GM21528 (cell line): ENCODE data around the gene TBC1D2B.

Source experiments
- ATAC-seq: cut with Tn5 transposase; IDR thresholded peaks from one replicate; pipeline ENCODE4 v1.9.1; 2021; ENCODE audit warnings: mild to moderate bottlenecking, moderate library complexity; ENCODE audit not compliant: unreplicated experiment, low FRiP score

Gene TBC1D2B

DNA sequence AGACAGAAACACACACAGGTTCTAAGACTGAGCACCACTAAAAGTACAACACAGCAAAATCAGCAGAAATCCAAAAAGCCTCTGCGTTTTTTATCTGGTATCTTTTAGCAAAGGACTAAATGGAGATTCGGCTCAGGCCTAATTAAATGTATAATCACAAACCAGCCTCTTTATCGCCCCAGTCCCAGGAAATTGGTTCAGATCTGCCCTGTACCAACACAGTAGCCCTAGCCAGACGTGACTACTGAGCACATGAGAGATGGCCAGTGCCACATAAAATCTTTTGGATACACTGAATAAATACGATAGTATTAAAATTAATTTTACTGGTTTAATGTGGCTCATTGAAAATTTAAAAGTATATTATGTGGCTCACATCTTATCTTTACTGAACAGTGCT lies 19.7 kb downstream of the TBC1D2B start:
- no peak for ATAC-seq

DNA sequence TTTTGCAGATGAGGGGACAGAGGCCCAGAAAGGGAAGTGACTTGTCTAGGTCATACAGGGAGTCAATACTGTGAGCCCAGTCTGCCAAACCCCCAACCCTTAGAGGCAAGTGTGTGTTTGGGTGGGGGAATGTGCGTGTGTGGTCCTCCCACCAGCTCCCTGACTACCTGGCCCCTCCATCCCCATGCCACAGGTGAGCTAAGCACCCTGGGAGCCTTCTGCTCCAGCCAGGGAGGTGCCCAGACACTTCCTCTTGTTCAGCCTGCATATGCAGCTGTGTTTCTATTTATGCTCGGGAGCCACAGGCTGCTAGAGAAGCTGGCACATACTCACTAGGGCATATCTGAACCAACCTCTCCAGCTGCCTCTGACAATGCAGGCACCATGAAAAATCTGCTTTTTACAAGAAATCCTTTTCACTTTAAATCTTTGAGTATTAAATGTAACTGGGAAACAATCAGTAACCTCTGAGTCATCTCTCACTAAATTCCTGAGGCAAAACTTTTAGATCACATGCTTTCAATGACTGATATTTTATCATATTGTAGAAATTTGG lies 20.7 kb downstream of the TBC1D2B start:
- ATAC-seq: no peak

DNA sequence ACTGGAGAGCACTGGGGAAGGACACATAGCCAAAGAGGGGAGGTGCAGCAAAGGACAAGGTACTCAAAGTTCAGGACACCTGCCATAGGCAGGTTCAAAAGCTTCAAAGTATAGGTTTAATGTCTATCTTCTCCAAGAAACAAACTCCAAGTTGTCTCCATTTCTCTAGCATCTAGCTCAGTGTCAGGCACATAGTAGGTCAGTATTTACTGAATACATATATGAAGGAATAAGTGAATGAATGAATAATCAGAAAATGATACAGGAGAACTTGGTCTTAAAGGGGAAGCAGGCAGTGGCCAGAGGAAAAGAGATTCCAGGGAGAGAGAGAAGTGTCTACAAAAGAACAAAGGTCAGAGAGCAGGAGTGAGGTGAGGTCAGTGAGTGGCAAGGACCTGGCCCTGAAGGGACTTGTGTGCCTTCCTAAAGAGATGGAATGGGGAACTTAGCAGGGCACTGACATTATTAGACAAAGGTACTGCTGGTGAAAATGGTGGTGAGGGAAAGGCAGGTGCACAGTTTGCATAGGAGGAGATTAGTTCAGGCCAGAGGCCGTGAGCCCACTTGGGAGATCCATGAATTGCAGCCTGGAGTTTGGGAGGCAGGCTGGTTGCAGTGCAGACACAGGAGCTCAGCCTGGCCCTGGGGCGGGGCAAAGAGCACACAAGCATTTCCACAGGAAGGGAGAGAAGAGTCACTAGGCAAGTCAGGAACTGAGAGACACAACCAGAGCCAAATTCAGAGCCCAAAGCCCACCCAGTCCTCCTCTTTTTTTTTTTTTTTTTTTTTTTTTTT lies 21.4 kb downstream of the TBC1D2B start:
- ATAC-seq: no peak

DNA sequence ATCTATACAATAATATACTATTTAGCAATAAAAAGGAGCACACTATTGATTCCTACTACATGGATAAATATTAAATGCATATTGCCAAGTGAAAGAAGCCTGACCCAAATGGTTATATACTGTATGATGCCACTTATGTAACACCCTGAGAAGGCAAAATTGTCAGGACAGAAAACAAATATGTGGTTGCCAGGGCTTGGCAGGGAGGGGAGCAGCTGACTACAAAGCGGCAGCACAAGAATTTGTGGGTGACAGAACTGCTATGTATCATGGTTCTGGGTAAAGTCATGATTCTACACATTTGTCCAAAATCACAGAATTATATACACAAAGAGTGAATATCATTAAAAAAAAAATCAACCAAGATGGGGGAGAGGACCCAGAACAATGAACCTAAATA lies 22.5 kb downstream of the TBC1D2B start:
- ATAC-seq: no peak

DNA sequence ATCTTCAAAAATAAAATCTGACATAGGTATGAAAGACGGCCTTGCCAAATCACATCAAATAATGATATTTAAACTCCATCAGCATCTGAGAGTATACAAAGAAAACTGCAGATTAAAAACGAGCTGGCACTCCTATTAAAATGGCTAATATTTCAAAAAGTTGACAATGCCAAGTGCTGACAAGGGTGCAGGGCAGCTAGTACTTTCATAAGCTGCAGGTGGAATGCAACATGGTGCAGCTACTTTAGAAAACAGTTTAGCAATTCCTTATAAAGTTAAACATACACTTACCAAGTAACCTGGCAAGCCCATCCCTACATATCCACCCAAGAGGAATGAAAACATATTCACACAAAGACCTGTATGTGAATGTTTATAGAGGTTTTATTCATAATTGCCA lies 23.0 kb downstream of the TBC1D2B start:
- no peak for ATAC-seq

DNA sequence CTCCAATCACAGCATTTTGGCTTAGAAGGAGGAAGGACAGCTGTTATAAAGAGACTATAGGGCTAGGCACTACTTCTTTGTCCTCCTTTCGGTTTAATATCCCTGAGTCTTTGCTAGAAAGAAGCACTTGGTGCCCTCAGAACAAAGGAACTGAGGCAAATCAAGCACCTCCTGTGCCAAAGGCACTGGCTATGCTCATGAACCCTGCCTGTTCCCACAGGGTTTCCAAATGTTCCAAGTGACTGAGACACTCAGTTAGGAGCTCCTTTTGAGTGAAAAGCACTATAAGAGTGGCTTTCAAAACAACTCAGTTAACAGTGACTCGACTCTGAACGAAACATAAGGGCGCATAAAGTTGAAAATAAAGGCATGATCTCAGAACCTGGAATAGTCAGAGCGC lies 25.0 kb downstream of the TBC1D2B start:
- no peak for ATAC-seq

DNA sequence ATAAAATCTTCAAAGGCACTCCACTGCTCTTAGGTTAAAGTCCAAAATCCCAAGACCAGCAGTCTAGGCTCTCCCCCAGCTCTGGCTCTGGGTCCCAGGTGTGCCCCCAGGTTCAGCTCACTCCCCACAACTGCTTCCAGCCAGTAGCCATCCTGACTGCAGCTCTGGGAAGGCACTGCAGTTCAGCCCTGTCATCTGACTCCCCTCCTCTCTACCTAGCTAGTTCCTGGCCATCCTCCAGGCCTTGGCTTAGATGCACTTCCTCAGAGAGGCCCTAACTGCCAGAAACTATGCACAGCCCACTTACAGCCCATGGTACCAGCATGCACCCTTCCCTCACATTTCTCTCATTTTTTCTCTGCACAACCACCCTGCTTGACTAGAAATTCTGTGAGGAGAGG lies 25.5 kb downstream of the TBC1D2B start:
- no peak for ATAC-seq

DNA sequence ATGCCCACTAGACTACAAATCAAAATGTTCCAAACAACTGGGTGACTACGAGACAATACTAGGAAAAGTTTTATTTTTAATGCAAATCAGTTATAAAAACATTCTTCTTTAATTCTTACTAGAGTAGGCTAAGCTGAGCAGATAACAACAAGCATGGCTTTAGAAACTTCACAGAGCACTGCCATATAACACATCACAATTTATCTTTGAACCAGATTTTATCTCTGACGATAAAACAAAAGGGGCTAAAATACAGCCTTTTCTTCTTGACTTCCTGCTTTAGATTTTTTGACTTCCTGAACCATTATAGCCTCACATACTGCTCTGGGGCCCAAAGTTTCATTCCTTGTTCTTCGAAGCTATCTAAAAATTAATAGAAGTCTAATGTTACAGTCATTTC lies 25.9 kb downstream of the TBC1D2B start:
- ATAC-seq: no peak

DNA sequence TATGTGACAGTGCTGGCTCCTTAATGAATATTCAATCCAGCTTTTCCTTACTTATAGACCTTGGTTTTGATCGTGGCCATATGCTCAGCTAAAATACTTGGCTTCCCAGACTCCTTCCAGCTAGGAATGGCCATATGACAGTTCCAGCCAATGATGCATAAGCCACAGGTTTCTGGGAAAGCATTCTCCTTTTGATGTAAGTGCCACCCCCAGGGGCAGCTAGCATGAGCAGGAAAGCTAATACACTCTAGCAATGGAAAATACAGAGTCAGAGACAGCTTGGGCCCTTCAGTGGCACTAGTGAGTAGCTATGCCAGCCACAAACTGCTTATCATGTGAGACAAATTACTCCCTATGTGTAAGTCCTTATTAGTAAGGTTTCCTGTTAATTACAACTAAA lies 26.7 kb downstream of the TBC1D2B start:
- no peak for ATAC-seq

DNA sequence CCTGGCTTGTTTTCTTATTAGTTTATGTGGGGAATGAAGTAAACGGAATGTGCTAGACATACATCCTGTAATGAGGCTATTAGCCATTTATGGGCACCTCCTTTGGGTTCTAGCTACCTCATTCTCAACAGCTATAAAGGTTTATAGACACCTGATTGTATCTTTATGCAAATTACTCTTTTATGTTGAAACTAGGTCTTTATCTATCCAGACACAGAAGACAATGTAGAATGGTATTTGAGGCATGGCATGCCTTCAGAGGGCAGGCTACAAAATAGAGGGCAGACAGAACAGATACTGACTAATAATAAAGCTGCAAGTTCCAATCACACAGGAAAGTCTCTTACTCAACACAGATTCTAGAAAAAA lies 27.1 kb downstream of the TBC1D2B start:
- ATAC-seq: peak; percentile 28

DNA sequence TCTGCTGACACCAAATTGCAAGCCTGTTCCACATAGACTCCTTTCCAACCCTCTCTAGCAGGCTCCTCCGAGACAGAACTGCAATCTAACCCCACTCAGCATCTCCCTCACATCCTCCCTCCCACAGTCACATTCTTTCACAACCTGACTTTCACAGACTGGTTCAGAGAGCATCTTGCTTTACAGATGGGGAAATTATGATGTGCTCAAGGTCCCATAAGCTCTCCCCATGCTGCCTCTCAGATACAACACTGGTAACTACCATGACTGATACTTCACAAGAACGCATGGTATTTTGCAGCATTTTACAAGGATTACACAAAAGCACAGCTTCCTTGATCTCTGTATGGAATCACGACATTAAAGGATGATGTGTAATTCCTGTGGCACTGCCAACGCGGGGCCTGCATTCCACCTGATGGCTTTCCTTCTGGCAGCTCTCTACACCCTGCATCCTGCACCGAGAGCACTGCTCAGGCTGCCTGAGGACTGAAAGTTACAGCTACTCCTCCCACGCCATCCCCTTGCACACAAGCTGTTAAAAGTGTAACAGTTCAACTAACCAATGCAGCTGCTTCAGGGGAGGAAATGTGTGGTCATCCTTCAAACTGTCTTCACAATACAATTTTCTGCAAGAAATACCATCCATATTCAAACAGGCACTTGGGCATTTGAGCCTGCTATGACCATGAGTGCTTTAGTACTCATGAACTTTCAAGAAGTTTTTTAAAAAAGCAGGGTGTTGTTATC lies 27.6 kb downstream of the TBC1D2B start:
- peak; percentile 78 for ATAC-seq

DNA sequence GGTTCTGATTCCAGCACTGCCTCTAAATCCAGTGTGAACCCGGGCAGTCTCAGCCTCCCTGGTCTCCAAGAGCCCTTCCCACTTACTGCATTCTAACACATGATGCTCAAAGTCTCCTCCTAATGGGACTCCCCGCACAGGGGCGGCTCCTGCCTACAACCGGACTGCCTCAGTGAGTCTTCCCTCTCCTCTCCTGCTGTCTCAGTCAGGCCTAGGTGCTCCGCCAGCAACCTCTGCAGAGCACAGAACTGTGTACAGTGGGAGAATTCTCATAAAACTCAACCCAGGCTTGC lies 28.9 kb downstream of the TBC1D2B start:
- no peak for ATAC-seq

DNA sequence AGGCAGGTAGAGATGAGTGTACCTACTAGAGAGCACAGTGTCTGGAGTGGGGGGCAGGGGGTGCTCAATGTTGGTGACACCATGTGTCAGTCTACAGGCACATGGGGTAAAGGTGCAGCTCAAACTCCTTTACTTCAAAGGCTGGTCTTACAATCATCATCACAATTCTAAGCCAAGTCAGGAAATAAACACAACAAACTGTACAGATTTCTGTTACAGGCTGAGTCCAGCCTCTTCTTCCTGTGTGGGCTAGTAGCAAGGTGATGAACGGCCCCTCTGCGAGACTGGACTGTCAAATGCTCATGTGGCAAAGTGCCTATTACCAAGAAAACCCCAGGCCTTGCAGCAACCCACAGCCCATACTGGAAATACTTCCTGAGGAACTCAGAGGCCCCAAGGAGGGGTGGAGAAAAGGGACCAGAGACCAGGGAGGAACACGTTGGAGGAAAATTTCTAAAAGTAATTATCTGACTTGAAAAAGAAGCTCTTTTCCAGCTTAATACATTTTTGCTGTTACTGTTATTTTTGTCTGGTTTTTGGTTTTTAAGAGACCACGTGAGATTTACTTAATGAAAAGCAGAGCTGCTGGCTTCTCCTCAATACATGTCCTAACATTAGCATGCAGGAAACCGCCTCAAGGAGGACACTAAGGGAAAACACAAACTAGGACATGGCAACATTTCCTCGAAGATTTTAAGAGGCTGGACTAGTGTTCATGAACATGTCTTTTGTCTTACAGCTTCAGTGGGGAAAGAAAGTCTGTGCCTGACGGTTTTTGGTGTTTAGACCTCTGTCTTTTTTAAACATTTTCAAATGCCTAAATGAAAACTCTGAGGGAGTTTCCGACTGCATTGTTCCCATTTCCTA lies 29.5 kb downstream of the TBC1D2B start:
- no peak for ATAC-seq

DNA sequence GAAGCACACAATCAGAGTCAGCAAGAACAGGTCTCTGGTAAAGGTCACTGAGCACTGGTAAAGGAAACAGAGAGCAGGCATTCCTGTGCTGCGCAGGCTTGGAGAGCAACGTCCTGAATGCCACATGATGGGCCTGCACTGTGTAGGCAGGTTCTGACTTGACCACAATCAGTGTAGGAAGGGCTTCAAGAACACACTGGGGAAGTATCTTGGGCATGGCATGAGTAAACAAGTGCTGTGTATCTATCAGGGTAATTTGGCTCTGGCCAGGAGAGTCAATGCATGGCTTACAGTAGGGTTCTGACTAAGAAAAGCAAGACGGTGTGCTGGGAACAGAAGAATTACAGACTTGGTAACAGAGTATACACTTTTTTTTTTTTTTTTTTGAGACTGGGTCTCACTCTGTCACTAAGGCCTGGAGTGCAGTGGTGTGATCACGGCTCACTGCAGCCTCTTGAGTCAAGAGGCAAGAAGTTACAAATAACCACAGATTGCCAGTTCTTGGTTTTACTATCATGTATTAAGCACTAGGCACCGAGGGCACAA lies 30.6 kb downstream of the TBC1D2B start:
- no peak for ATAC-seq

DNA sequence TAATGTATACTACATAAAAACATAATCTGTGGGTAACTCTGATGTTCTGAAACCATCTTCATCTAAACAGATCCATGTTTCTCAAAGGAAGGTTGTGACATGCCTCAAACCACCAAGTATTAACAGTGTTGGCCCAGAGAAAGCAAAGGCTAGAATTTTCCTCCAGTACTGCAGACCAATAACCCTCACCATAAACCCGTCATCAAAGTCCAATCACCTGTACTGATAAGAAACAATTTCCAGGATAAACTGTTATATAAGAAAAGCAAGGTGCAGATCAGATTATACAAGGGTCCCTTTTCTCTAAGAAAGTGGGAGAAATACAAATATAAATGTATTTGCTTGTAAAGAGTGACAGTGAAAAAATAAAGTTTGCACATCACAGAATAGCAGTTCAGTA lies 32.3 kb downstream of the TBC1D2B start:
- ATAC-seq: no peak

DNA sequence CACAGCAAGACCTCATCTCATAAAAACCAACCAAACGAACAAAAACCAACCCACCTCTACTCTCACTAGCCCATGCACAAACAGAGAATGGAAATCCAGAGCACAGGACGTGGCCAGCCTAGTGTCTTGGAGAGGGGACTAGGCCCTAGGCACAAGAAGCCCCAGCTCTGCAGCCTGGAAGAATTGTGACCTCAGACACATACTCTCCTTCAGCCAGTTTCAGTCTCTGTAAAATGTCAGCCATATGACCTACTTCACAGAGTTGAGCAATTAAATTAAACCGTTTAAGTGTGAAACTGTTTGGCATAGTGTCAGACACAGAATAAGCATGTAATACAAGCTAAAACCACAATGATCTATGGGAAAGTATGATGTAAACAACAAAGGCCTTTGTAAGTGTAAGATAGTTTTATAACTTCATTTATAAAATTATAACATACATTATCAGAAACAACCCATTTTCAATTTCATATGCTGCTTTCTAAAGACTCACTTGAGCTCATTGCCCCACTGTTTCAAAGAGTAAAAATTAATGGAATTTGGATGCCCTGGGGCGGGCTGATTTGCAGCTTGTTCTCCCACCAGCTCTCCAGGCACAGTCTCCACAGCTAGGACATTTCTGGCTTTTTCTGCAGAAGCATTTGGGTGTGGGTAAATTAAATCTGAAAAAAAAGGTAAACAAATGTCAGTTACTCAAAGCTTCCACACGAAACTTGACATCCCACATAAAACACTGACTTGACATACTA lies 32.9 kb downstream of the TBC1D2B start:
- no peak for ATAC-seq

DNA sequence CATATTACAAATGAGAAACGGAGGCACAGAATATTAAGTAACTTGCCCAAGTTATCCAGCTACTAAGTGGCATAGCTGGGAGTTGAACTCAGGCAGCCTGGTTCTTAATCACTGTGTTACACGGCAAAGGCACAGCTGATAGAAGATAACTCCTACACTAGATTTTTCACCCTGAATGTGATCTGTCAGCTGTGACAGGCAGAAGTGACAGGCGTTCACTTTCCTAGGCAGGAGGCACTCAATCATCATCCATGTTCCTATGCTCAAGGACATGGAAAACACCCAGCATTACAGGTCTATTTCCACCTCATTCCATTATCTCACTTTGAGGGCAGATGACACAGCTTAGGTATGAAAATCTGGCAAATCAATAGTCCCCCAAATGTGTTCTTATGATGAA lies 35.6 kb downstream of the TBC1D2B start:
- no peak for ATAC-seq

DNA sequence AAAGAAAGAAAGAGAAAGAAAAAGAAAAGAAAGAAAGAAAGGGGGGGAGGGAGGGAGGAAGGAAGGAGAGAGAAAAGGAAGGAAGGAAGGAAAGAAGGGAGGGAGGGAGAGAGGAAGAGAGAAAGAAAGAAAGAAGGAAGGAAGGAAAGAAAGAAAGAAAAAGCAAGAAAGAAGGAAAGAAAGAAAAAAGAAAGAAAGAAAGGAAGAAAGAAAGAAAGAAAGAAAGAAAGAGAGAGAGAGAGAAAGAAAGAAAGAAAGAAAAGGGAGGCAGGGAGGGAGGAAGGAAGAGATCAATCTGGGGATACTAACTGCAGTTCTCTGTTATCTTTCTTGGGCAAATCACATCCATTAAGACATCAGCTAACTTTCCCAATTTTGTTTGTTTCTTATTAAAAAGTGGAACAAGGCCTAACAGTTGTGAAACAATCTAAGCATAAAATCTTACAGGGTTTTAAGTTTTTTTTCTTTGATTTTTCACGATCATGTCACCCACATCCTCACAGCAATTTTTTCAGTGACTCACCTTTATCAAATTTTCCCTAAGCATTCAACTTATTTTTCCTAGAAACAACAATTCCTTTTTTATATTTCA lies 36.8 kb downstream of the TBC1D2B start:
- ATAC-seq: no peak

DNA sequence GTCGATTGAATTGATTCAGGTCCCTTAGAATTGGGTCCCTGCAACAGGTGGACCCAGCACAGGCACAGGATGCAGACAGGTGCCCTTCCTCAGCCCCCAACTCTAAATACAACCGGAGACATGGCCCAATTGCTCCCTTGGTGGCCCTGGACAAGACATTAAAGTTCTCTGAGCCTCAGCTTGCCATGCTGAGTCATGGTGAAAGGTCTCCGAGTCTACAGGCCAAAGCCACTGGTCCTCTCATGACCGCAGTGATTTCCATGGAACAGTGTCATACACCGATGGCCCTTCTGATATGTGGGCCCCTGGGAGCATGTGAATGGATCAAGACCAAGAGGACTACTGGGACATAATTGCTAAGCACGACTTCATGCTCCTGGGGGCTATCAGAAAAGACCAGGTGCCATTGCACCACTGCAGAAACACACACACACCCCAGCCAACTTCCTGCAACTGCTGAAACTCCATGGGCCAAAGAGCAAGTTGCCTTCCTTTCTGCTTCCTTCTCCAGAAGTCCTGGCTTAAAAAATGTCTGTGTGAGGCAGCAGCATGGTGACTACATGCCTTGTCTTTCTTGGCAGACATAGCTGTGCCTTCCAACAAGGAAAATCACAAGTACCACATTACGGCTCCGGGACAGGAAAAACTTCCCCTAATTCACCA lies 38.8 kb downstream of the TBC1D2B start:
- no peak for ATAC-seq
